SJCRH30 (cell line): ENCODE data around the gene KAZALD1. TPM values are rescaled to one million over a fixed set of nuclear protein-coding genes. Genes with fewer than 3 reads are reported as not detected.

Experiments
- DNase-seq, 2 experiments: peaks; one replicate each; pipeline ENCODE4 v3.0.0-alpha.2; 2015 to 2020
- H3K27ac ChIP-seq: fragments of 250-450 bp; sonication (Bioruptor Pico); 2 replicates; pipeline ENCODE4 v1.5.1; 2020; ENCODE audit warnings: mild to moderate bottlenecking, moderate library complexity
- H3K27me3 ChIP-seq: fragments of 250-450 bp; sonication (Bioruptor Pico); 2 replicates; pipeline ENCODE4 v1.5.1; 2020; ENCODE audit warnings: mild to moderate bottlenecking, moderate library complexity
- H3K36me3 ChIP-seq: fragments of 250-450 bp; sonication (Bioruptor Pico); 2 replicates; pipeline ENCODE4 v1.5.1; 2020; ENCODE audit warnings: mild to moderate bottlenecking, moderate library complexity
- H3K4me1 ChIP-seq: fragments of 250-450 bp; sonication (Bioruptor Pico); 2 replicates; pipeline ENCODE4 v1.5.1; 2020; ENCODE audit warnings: mild to moderate bottlenecking, moderate library complexity
- H3K4me3 ChIP-seq: fragments of 250-450 bp; sonication (Bioruptor Pico); 2 replicates; pipeline ENCODE4 v1.5.1; 2020; ENCODE audit warnings: mild to moderate bottlenecking, moderate library complexity
- H3K9me3 ChIP-seq: fragments of 250-450 bp; sonication (Bioruptor Pico); replicated peaks from 2 replicates; pipeline ENCODE4 v1.5.1; 2020; ENCODE audit warnings: mild to moderate bottlenecking, moderate library complexity
- total RNA-seq: library from RNA; depleted of rRNA; stranded (reverse); fragments of >200 nt; shearing (Covaris generic); gene quantifications from 2 replicates; pipeline ENCODE4 v1.2.3, GENCODE V29; 2014

KAZALD1 gene
- total RNA-seq, 1 experiment from 2014 or later = 58.1 TPM

DNA sequence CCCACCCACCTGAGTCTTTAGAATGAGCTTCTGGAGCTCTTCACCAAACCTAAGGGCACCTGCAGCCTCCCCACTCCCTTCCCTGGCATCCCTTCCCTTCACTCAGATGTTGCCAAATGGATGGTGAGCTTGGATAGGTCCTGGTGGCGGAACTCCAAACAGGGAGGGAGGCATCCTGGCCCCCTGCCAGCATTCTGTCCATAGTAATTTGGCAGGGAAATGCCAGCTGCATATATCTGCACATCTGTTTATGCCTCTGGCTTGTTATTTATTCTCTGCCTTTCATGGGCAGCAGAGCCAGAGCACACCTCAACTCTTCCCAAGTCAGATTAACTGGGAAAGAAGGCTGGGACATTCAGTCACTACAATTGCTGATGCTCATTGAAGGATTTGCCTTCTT lies 18.1 kb downstream of the KAZALD1 start:
- Histone ChIP-seq H3K27me3 (peaks cover 19% of the 10 kb centered on the region), H3K36me3 (no peaks in the 10 kb centered on the region), H3K4me1 (peaks cover 4% of the 10 kb centered on the region; the same call in 1 of the 2 replicates), H3K4me3 (no peak overlapping the region), H3K27ac (no peak overlapping the region), H3K9me3 (no peaks in the 10 kb centered on the region)
- peak in 1 of 2 experiments; percentile 38 for DNase-seq

DNA sequence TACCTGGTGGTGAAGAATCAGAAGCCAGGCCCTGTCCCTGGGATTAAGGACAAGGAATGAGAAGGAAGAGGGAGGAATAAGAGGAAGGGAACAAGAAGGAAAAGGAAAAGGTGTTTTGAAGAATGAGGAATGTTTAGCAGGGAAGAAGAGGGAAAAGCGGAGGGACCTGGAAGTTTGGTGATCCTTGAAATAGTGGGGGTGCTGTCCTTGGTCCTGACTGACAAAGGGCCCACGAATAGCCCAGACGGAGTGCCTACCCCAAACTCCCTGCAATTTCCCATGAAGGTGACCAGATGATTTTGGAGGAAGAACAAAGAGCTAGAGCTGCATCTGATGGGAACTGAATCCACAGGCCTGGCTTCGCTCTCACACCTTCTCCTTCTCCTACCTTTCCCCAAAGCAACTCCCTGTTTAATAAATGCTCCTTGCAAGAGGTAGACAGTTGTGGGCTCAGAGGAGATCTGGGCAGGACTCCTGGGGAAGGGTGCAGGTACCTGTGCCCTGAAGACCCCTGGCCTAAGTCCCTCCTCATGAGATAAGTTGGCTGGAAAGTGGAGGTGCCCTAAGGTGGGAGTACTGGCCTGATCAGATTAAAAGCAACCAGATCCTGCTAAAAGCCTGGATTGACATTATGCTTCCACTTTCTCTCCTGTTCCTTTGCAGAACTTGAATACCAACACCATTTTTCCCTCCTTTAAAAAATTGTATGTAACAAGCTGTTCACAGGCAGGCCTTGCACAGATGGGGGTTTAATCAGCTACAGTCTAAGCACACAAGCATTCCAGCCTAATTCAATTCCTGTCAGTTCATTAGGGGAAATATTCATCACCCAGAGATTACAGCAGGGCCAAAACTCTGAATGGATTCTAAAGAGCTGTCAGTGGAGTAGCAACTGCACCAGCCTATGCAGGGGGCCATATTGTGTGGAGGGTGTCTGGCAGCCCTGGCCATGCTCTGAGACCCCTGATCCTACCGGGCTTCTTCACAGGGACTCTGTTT lies 19.4 kb downstream of the KAZALD1 start:
- Histone ChIP-seq H3K9me3 (no peaks in the 10 kb centered on the region), H3K4me3 (no peak overlapping the region), H3K27ac (no peak overlapping the region), H3K4me1 (peaks cover 4% of the 10 kb centered on the region; the same call in 1 of the 2 replicates), H3K36me3 (no peaks in the 10 kb centered on the region), H3K27me3 (peaks cover 5% of the 10 kb centered on the region)
- peak; percentile 62 to 77 for DNase-seq

DNA sequence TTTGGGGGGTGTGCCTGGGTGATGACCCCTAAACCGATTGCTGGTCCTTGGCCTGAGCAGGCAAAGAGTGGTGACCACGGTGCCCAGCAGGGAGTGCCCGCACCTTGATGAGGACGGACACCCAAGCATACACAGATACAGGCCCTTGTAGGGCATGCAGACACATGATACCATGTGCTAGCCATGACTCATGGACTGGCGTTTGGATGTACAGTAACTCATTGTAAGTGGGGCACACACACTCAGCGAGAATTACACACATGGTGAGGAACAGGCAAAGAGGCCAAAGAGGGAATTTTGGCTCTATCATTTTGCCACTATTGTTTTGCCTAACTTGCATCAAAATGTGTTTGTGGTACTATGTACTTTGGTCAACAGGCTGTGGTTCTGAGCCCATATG lies 24.1 kb downstream of the KAZALD1 start:
- Histone ChIP-seq H3K4me3 (no peak overlapping the region), H3K27ac (no peak overlapping the region), H3K4me1 (no peaks in the 10 kb centered on the region), H3K27me3 (peaks cover 8% of the 10 kb centered on the region), H3K36me3 (no peaks in the 10 kb centered on the region), H3K9me3 (no peaks in the 10 kb centered on the region)
- no peak for DNase-seq

DNA sequence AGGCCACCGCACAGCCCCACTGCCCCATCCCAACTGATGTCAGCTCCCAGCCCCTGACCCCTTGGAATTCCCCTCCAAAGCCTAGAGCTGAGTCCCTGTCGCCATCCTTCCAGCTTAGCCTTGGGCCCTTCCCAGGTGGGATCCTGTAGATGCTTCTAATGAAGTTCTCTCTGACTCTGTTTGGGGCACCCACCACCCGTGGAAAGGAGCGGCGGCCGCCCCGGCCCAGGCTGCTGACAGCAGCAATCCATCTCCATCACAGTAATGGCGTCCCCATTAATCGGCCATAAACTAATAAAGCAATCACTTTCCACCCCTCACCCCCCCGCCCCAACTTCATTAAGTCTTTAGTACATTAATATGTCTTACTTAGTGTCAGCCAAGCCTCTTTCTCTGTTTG lies 25.6 kb downstream of the KAZALD1 start:
- H3K27me3 ChIP-seq = peaks cover 11% of the 10 kb centered on the region
- no peaks in the 10 kb centered on the region for H3K9me3 ChIP-seq
- no peaks in the 10 kb centered on the region for H3K36me3 ChIP-seq
- no peaks in the 10 kb centered on the region for H3K4me1 ChIP-seq
- no peak overlapping the region for H3K27ac ChIP-seq
- H3K4me3 ChIP-seq = no peak overlapping the region
- DNase-seq = no peak

DNA sequence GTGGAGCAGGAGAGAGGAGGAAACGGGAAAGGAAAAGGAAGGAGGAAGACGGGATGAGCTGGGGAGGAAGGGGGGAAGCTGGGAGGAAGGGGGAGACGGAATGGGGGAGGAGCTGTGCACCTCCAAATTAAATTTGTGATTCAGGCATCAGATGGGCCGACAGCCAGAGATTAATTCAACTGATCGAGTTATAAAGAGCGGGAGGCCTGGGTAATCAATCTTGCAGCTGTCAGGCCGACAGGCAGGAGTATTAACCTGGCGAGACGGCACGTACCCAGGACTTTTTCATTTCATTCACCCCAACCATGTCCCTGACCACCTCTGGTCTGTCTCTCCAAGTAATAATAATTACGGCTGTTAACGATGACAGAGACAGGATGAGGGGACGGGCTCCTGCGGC lies 26.2 kb downstream of the KAZALD1 start:
- Histone ChIP-seq H3K9me3 (no peaks in the 10 kb centered on the region), H3K4me3 (no peak overlapping the region), H3K36me3 (no peaks in the 10 kb centered on the region), H3K27me3 (peaks cover 12% of the 10 kb centered on the region), H3K27ac (no peak overlapping the region), H3K4me1 (no peaks in the 10 kb centered on the region)
- no peak for DNase-seq

DNA sequence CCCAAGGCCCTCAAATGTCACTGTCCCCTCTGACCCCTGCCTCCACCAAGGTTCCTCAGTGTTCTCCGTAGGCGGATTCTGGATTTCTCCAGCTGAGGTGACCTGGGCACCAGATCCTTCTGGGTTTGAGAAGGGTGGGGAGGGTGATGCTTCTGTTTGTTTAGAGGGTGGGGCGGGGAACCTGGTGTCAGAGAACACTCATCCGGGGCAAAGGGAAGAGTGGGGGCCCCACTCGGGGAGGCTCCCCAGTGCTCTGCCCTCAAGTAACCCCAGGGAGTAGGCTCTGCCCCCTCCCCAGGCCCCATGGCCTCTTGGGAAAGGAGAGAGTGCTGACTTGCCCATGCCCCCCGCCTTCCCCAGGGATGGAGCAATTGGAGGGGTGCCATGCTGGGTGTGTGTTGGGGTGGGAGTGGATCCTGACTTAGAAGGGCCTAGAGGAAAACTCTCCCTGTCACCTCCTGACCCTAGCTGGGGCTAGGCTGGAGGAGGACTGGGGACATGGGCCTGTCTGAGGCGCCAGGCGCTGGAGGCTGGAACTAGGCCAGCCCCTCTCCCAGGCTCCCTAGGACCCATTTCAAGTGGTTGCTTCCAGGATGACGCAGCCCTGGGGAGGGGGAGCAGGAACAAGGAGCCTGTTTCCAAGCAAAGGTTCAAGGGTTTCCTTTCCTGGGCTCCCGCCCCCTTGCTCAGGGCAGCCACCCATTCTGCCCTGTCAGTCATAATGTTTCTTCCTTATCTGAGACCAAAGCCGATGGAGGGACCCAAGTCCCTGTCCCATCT lies 27.9 kb downstream of the KAZALD1 start:
- DNase-seq = no peak
- H3K36me3 ChIP-seq = no peaks in the 10 kb centered on the region
- no peak overlapping the region for H3K27ac ChIP-seq
- no peaks in the 10 kb centered on the region for H3K9me3 ChIP-seq
- no peak overlapping the region for H3K4me3 ChIP-seq
- no peaks in the 10 kb centered on the region for H3K4me1 ChIP-seq
- peaks cover 28% of the 10 kb centered on the region for H3K27me3 ChIP-seq

DNA sequence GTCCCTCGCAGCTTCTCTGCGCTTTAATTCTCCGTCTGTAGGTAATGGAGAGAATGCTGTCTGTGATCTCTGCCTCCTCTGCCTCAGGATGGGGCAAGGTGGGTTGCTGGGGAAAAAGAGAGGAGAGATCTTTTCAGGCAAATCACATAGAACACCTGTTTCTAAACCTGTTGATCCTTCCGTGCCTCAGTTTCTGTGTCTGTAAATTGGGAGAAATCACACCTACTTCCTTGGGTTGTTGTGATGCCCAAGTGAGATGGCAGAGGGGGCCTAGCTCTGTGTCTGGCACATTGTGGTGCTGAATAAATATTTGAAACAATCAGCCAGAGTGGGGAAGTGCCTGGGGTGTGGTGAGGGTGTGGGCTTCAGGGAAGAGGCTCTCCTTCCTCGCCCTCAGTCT lies 28.8 kb downstream of the KAZALD1 start:
- no peak for DNase-seq
- no peak overlapping the region for H3K4me3 ChIP-seq
- H3K9me3 ChIP-seq = no peaks in the 10 kb centered on the region
- no peaks in the 10 kb centered on the region for H3K36me3 ChIP-seq
- peaks cover 31% of the 10 kb centered on the region for H3K27me3 ChIP-seq
- no peak overlapping the region for H3K27ac ChIP-seq
- no peaks in the 10 kb centered on the region for H3K4me1 ChIP-seq

DNA sequence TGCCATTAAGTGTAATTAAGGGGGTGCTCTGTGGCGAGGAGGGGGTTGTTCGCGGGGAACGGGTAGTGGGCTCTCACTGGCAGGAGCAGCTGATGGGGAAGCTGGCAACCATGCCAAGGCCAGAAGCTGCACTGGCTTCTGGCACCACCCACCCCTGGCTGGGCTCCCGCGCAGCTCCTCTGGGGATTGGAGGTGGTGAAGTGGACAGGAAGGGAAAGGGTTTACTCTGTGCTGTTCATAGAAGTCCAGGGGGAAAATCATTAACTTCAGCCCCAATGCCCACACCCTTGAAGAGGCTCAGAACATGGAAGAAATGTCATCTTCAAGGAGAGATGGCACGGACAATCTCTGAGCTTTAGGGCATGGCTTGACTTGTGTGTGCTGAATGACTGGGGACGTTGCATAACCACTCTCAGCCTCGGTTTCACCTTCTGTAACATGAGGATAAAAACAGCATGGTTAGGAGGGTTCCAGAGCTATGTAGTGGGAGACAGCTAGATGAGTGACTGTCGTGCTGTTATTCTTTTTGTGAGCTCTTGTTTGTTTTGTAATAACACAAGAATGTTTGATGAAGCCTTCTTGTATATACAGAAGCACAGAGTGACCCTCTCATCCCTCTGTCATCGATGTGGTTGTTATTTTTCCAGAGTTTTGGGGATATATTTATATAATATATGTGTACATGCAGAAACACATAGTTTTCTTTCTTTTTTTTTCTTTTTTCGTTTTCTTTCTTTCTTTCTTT lies 29.9 kb downstream of the KAZALD1 start:
- no peaks in the 10 kb centered on the region for H3K36me3 ChIP-seq
- H3K9me3 ChIP-seq = no peaks in the 10 kb centered on the region
- H3K4me3 ChIP-seq = no peak overlapping the region
- no peak overlapping the region for H3K27ac ChIP-seq
- no peaks in the 10 kb centered on the region for H3K4me1 ChIP-seq
- peaks cover 31% of the 10 kb centered on the region for H3K27me3 ChIP-seq
- no peak for DNase-seq

DNA sequence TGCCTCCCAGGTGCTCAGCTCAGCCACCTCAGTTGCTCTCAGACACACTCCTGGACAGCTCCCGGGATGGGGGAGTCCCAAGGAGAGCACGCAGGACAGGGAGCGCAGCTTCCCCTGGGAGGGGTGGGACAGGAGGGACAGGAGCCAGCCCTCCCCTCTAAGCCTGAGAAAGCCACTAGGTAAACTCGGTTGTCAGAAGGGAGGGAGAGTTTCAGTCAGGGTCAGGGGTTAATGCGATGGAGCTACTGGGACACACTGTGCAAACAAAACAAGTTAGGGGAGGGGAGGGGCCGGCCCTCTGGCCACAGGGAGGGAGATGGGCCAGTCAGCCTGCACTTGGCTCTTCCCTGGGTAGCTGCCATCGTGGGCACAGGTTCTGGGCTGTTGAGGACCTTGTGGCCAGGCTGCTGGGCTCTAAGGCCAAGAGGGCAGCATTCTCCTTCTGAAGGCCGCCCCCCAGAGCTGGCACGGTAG lies 31.1 kb downstream of the KAZALD1 start:
- no peak overlapping the region for H3K4me3 ChIP-seq
- H3K27me3 ChIP-seq = peaks cover 31% of the 10 kb centered on the region
- no peak overlapping the region for H3K27ac ChIP-seq
- no peaks in the 10 kb centered on the region for H3K9me3 ChIP-seq
- no peaks in the 10 kb centered on the region for H3K4me1 ChIP-seq
- no peaks in the 10 kb centered on the region for H3K36me3 ChIP-seq
- no peak for DNase-seq

DNA sequence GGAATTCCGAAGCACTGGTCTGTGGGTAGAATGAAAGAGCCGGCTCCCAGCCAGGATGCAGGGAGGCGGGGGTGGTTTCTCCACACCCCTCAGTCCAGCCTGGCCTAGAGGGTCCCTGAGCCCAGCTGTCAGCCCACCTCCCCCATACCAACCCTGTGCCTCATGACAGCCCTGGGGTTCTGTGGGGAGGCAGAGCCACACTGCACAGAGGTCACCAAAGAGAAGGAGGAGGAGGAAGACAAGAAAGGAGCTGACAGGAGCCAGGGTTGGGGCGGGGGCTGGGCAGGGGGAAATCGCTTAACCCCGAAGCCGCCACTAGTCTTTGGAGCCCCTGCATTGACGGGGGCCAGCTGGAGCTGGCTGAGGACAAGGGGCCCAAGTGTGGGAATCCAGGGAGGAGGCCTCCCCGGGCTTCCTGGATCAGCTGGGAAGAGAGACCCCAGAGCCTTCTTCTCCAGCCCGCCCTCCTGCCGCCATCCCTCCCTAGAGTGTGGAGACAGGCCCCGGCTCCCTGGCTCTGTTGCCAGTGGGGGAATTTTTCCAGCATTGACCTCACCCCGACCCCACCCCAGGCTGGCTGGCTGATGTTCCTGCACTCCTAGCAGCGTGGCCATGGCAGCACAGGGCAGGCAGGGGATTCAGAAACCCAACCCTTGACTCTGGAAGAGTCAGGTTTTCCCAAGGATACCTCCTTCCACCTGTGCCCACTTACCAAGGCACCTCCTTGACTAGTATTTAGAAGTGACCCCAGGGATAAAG lies 32.5 kb downstream of the KAZALD1 start:
- no peak overlapping the region for H3K27ac ChIP-seq
- H3K36me3 ChIP-seq = no peaks in the 10 kb centered on the region
- H3K4me1 ChIP-seq = no peaks in the 10 kb centered on the region
- DNase-seq = no peak
- no peak overlapping the region for H3K4me3 ChIP-seq
- H3K9me3 ChIP-seq = no peaks in the 10 kb centered on the region
- peaks cover 27% of the 10 kb centered on the region for H3K27me3 ChIP-seq

DNA sequence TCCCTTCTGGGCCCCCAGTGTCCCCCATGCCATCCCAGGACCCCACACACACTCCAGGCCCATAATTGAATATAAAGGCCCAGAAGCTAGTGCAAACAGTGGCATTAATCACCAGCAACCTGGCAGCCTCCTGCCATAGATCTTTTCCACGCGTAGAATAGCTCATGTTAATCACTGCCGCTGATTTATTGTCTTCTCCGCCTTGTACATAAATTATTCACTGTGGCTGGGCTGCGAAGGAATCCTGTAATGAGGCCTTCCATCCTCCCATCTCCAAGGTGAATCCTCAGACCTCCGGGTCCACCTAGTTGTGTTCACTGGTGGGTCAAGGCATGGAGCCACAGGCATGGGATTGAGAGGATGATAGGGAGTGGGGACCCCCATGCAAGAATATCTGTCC lies 33.2 kb downstream of the KAZALD1 start:
- Histone ChIP-seq H3K4me1 (no peaks in the 10 kb centered on the region), H3K27ac (no peak overlapping the region), H3K9me3 (no peaks in the 10 kb centered on the region), H3K4me3 (no peak overlapping the region), H3K27me3 (peaks cover 27% of the 10 kb centered on the region), H3K36me3 (no peaks in the 10 kb centered on the region)
- DNase-seq = no peak

DNA sequence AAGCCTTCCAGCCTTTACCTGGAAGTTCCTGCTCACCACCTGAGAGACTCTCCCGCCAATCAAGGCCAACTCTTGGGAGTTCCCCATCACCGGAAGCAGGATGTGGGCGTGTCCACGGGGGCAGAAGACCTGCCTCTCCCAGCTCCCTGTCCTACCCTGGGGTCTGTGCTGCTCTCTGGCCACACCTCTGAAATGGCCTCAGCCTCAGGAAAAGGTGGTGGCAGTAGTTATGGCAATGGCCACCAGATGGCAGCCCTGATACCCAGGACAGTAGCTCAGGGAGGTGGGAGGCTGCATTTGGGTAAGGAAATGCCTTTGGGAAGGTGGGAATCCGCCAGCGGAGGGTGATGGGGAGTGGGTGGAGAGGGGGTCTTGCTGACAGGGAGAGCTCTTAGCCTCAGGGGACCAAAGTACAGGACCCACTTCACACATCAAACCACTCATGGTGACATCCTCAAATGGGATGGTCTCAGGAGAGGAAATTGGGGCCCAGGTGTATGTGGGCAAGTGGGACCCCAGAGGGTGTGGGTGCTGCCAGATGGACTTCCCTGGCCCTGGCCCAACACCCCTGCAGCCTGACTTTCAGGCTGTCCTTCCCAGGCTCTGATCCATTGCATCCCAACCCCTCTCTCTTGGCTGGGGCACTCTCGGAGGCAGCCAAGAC lies 33.9 kb downstream of the KAZALD1 start:
- H3K36me3 ChIP-seq = no peaks in the 10 kb centered on the region
- no peak overlapping the region for H3K27ac ChIP-seq
- no peaks in the 10 kb centered on the region for H3K9me3 ChIP-seq
- no peaks in the 10 kb centered on the region for H3K4me1 ChIP-seq
- DNase-seq = peak; percentile 80 to 92
- H3K4me3 ChIP-seq = no peak overlapping the region
- H3K27me3 ChIP-seq = peaks cover 27% of the 10 kb centered on the region

DNA sequence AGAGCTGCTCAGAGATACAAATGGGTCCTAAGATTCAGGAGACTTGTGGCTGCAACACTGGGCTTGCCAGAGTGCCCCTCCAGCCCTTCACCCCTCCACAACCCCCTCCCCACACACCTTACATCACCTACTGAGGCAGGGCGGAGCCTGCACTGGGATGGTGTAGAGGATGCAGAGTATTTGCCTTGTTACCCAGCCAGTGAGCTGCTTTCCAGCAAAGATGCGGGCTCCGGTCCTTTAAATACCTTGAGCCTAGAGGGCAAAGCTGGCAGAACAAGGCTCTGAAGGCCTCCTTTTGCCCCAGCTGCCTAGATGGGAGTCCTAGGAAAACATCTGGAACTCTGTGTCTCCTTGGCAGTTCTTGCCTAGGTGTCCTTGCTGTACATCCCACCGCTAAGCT lies 34.6 kb downstream of the KAZALD1 start:
- no peaks in the 10 kb centered on the region for H3K36me3 ChIP-seq
- H3K4me1 ChIP-seq = no peaks in the 10 kb centered on the region
- H3K4me3 ChIP-seq = no peak overlapping the region
- no peak for DNase-seq
- H3K27me3 ChIP-seq = peaks cover 27% of the 10 kb centered on the region
- H3K9me3 ChIP-seq = no peaks in the 10 kb centered on the region
- H3K27ac ChIP-seq = no peak overlapping the region
